BLaER1 (cell line): ENCODE measurements around the gene LCN12.

Experiments
- H3K27ac ChIP-seq: shearing (Covaris generic); formaldehyde crosslinking; 2 replicates; pipeline ENCODE4 v1.8.1; 2022
- H3K27me3 ChIP-seq: shearing (Covaris generic); formaldehyde crosslinking; 2 replicates; pipeline ENCODE4 v1.8.1; 2022
- H3K36me3 ChIP-seq: shearing (Covaris generic); formaldehyde crosslinking; 2 replicates; pipeline ENCODE4 v1.8.1; 2022
- H3K4me1 ChIP-seq: shearing (Covaris generic); formaldehyde crosslinking; 2 replicates; pipeline ENCODE4 v1.8.1; 2022
- H3K4me2 ChIP-seq: shearing (Covaris generic); formaldehyde crosslinking; 2 replicates; pipeline ENCODE4 v1.8.1; 2022
- H3K4me3 ChIP-seq: shearing (Covaris generic); formaldehyde crosslinking; 2 replicates; pipeline ENCODE4 v1.8.1; 2022
- H3K9ac ChIP-seq: shearing (Covaris generic); formaldehyde crosslinking; 2 replicates; pipeline ENCODE4 v1.8.1; 2022
- H3K9me3 ChIP-seq: shearing (Covaris generic); formaldehyde crosslinking; 2 replicates; pipeline ENCODE4 v1.8.1; 2022
- H4K20me1 ChIP-seq: shearing (Covaris generic); formaldehyde crosslinking; 2 replicates; pipeline ENCODE4 v1.8.1; 2022
- Cebpa-rat ChIP-seq: shearing (Covaris generic); IDR thresholded peaks from 2 replicates; pipeline ENCODE4 v1.8.1; 2022

The LCN12 gene

GRCh38 chr9:136939431-136939995, 12.6 kb upstream of the LCN12 start:
- H3K27me3 ChIP-seq = no peaks in the 10 kb centered on the region
- peaks cover 72% of the 10 kb centered on the region for H3K36me3 ChIP-seq
- H4K20me1 ChIP-seq = peaks cover 64% of the 10 kb centered on the region
- no peak overlapping the region for H3K4me3 ChIP-seq
- H3K9me3 ChIP-seq = peaks cover 4% of the 10 kb centered on the region; the same call in 1 of the 2 replicates
- TF ChIP-seq Cebpa-rat = no peak
- H3K9ac ChIP-seq = no peak overlapping the region
- H3K27ac ChIP-seq = no peak overlapping the region
- no peak overlapping the region for H3K4me2 ChIP-seq
- peaks cover 11% of the 10 kb centered on the region for H3K4me1 ChIP-seq

GRCh38 chr9:136939996-136940525, 12.0 kb upstream of the LCN12 start:
- Histone ChIP-seq H4K20me1 (peaks cover 64% of the 10 kb centered on the region), H3K4me2 (no peak overlapping the region), H3K27ac (no peak overlapping the region), H3K9me3 (peaks cover 4% of the 10 kb centered on the region; the same call in 1 of the 2 replicates), H3K36me3 (peaks cover 67% of the 10 kb centered on the region), H3K4me1 (peaks cover 14% of the 10 kb centered on the region), H3K9ac (no peak overlapping the region), H3K4me3 (no peak overlapping the region), H3K27me3 (no peaks in the 10 kb centered on the region)
- no peak for TF ChIP-seq Cebpa-rat

GRCh38 chr9:136940526-136941230, 11.4 kb upstream of the LCN12 start:
- TF ChIP-seq Cebpa-rat = no peak
- H3K27me3 ChIP-seq = no peaks in the 10 kb centered on the region
- peaks cover 21% of the 10 kb centered on the region for H3K4me1 ChIP-seq
- H3K4me2 ChIP-seq = no peak overlapping the region
- H4K20me1 ChIP-seq = peaks cover 64% of the 10 kb centered on the region
- H3K4me3 ChIP-seq = no peak overlapping the region
- H3K27ac ChIP-seq = no peak overlapping the region
- H3K9me3 ChIP-seq = peaks cover 4% of the 10 kb centered on the region; the same call in 1 of the 2 replicates
- no peak overlapping the region for H3K9ac ChIP-seq
- peaks cover 66% of the 10 kb centered on the region for H3K36me3 ChIP-seq

DNA sequence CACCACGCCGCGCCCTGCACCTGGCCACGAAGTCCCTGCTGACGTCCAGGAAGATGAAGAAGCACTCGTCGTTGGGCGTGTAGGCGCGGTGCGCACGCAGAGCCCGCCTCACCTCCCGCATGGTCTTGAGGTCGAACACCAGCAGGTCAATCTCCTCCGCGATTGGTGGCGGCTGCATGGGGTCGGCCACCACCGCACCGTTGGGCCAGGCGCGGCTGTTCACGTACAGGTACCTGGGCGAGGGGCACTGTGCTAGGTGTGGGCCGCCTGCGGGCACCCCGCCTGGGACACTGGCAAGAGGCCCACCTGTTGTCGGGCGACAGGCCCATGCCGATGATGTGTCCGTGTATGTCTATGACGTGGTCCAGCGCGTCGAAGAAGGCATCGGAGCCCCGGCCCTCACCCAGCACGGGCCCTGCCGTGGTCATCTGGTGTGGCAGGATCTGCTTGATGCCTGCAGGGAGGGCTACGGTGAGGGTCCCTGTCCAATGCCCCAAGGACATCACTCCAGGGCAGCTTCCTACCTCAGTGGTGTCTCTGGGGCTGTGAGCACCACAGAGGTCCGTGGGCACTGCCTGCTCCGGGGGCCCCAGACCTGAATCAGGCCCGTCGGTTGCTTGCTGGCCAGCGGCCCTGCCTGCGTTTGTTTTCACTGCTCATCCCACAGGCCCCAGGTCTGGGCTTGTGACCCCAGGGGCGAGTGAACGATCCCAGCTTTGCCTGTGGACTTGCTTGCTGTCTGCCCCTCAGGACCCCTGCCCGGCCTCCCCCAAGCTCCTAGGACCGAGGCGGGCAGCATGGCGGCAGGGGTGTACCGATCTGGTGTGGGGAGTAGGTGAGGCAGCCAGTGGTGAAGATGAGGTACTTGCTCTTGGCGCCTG, 10.6 kb upstream of the LCN12 start:
- TF ChIP-seq Cebpa-rat = no peak
- H3K4me2 ChIP-seq = no peak overlapping the region
- H3K36me3 ChIP-seq = peaks cover 62% of the 10 kb centered on the region

DNA sequence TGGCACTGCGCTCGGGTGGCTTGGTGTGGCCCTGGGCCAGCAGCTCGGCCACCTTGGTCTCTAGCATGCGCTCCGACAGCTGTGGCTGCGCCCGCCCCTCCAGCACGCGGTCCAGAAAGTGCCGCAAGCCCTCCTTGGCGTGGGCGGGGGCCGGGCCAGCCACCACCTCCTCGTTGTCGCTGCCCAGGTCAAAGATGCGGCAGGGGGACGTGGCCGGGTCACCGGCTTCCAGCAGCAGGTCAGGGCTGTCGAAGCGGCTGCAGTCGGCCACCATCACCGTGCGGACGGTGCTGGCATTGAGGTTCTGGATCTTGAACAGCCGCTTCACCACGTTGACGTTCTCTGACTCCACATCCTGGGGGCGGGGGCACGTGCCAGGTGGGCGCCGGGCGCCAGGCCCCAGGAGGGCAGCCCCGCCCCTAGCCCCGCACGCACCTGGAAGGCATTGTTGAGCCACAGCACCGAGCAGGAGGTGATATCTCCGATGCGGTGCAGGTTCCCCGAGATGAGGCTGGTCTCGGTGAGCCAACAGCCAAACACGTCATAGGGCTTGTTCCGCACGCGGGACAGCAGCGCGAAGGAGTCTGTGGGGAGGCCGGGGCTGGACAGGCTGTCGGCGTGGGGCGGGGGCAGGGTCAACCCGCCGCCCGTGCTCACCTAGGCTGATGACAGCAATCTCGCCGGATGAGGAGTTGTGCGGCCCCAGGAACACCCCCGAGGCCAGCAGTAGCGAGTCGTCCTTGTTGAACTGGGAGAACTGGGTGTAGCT, 9.8 kb upstream of the LCN12 start:
- Histone ChIP-seq H3K4me2 (peak overlapping the region; percentile 99; the same call in 1 of the 2 replicates), H3K4me1 (peaks cover 26% of the 10 kb centered on the region), H3K36me3 (peaks cover 54% of the 10 kb centered on the region), H3K4me3 (peak overlapping the region; percentile 99; the same call in 1 of the 2 replicates), H3K27ac (no peak overlapping the region), H3K27me3 (no peaks in the 10 kb centered on the region), H4K20me1 (peaks cover 62% of the 10 kb centered on the region), H3K9me3 (peaks cover 2% of the 10 kb centered on the region; the same call in 1 of the 2 replicates), H3K9ac (peak overlapping the region; percentile 96; the same call in 1 of the 2 replicates)
- TF ChIP-seq Cebpa-rat = no peak

More for the DNA sequence above, 10.6 kb upstream of the LCN12 start:
- H3K4me1 ChIP-seq = peaks cover 26% of the 10 kb centered on the region
- H3K9me3 ChIP-seq = peaks cover 4% of the 10 kb centered on the region; the same call in 1 of the 2 replicates
- H4K20me1 ChIP-seq = peaks cover 64% of the 10 kb centered on the region
- no peak overlapping the region for H3K4me3 ChIP-seq
- H3K27ac ChIP-seq = no peak overlapping the region
- H3K9ac ChIP-seq = no peak overlapping the region
- no peaks in the 10 kb centered on the region for H3K27me3 ChIP-seq

DNA sequence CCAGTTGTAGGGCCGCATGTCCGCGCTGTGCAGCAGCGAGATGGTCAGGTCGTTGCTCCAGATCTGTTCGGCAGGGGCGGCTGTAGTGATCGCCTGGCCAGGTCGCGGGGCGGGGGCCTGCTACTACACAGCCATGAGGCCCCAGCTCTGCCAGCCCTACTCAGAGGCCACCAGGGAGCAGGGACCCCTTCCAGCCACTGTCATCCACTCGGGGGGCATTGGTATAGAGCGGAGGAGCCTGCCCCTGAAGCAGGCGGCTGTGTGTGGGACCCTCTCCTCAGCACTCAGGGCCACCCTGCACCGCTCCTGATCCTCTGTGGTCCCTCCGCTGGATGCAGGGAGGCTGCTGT, 9.2 kb upstream of the LCN12 start:
- Histone ChIP-seq H3K9me3 (no peaks in the 10 kb centered on the region), H3K4me2 (peak overlapping the region; percentile 99), H3K27ac (no peak overlapping the region), H3K36me3 (peaks cover 48% of the 10 kb centered on the region), H3K9ac (peak overlapping the region; percentile 96; the same call in 1 of the 2 replicates), H3K4me1 (peaks cover 32% of the 10 kb centered on the region), H4K20me1 (peaks cover 56% of the 10 kb centered on the region), H3K27me3 (no peaks in the 10 kb centered on the region), H3K4me3 (peak overlapping the region; percentile 99; the same call in 1 of the 2 replicates)
- TF ChIP-seq Cebpa-rat = no peak

GRCh38 chr9:136943291-136944211, 8.5 kb upstream of the LCN12 start:
- peak overlapping the region; percentile 96 for H3K9ac ChIP-seq
- peaks cover 53% of the 10 kb centered on the region for H4K20me1 ChIP-seq
- H3K4me3 ChIP-seq = peak overlapping the region; percentile 99
- peak overlapping the region; percentile 95 for H3K27ac ChIP-seq
- peaks cover 42% of the 10 kb centered on the region for H3K36me3 ChIP-seq
- TF ChIP-seq Cebpa-rat = no peak
- no peaks in the 10 kb centered on the region for H3K27me3 ChIP-seq
- no peaks in the 10 kb centered on the region for H3K9me3 ChIP-seq
- H3K4me2 ChIP-seq = peak overlapping the region; percentile 99
- H3K4me1 ChIP-seq = peaks cover 39% of the 10 kb centered on the region

- no peaks in the 10 kb centered on the region for H3K27me3 ChIP-seq
- peaks cover 38% of the 10 kb centered on the region for H3K36me3 ChIP-seq
- peaks cover 45% of the 10 kb centered on the region for H3K4me1 ChIP-seq
- H3K4me3 ChIP-seq = peak overlapping the region; percentile 99
- TF ChIP-seq Cebpa-rat = no peak
- H3K9ac ChIP-seq = peak overlapping the region; percentile 96
- H4K20me1 ChIP-seq = peaks cover 52% of the 10 kb centered on the region
- peak overlapping the region; percentile 95 for H3K27ac ChIP-seq
- peak overlapping the region; percentile 99 for H3K4me2 ChIP-seq
- no peaks in the 10 kb centered on the region for H3K9me3 ChIP-seq
Measured at GRCh38 chr9:136944212-136944518, 7.9 kb upstream of the LCN12 start.
